ENCODE results near the gene ING3.

Gene ING3

GRCh38 chr7:120998520-120998919, 47.9 kb downstream of the ING3 start:
- TF ChIP-seq POLR2AphosphoS5 (IDR thresholded peaks at IDR 0.05; ENCODE audit: low read depth, low read length): no peak
- TF ChIP-seq SIN3A (IDR thresholded peaks at IDR 0.05; ENCODE audit: borderline replicate concordance, insufficient read depth, low read length): no peak

DNA sequence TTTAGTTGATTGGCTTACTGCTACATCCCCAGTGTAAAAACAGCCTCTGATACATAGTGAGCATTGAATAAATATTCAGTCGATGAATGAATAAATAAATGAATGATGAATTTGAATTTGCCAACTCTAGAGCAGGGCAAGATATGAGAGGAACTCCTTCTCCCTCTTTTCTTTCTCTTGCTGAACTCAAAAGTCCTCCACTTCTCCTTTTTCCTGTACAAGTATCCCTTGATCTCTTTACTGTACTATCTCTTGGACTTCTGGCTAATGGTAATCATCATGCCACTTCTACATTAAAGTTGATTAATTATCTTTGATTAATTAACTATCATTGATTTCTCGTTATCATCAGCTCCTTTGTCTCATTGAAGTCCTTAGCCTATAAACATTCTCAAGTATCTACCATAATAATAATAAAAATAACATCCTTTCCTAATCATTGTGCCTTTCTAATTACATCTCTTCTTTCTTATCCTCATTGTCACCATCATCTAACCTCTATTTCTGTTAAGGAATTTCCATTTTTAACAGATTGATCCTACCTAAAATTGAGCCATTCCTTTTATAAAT, 48.5 kb downstream of the ING3 start:
- TF ChIP-seq SIN3A (IDR thresholded peaks at IDR 0.05; ENCODE audit: borderline replicate concordance, insufficient read depth, low read length): no peak
- TF ChIP-seq TAF1 (IDR thresholded peaks at IDR 0.05; ENCODE audit: borderline replicate concordance, insufficient read depth, low read length): no peak
- TF ChIP-seq, protein P1, sequence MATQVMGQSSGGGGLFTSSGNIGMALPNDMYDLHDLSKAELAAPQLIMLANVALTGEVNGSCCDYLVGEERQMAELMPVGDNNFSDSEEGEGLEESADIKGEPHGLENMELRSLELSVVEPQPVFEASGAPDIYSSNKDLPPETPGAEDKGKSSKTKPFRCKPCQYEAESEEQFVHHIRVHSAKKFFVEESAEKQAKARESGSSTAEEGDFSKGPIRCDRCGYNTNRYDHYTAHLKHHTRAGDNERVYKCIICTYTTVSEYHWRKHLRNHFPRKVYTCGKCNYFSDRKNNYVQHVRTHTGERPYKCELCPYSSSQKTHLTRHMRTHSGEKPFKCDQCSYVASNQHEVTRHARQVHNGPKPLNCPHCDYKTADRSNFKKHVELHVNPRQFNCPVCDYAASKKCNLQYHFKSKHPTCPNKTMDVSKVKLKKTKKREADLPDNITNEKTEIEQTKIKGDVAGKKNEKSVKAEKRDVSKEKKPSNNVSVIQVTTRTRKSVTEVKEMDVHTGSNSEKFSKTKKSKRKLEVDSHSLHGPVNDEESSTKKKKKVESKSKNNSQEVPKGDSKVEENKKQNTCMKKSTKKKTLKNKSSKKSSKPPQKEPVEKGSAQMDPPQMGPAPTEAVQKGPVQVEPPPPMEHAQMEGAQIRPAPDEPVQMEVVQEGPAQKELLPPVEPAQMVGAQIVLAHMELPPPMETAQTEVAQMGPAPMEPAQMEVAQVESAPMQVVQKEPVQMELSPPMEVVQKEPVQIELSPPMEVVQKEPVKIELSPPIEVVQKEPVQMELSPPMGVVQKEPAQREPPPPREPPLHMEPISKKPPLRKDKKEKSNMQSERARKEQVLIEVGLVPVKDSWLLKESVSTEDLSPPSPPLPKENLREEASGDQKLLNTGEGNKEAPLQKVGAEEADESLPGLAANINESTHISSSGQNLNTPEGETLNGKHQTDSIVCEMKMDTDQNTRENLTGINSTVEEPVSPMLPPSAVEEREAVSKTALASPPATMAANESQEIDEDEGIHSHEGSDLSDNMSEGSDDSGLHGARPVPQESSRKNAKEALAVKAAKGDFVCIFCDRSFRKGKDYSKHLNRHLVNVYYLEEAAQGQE (IDR thresholded peaks at IDR 0.05; ENCODE audit: insufficient read depth in 1 of 2, low read depth in 2 of 2, low read length in 2 of 2): no peak
- TF ChIP-seq FOXP2 (optimal IDR thresholded peaks at IDR 0.05; ENCODE audit: borderline replicate concordance, extremely low read depth, extremely low read length, insufficient read depth): no peak
- TF ChIP-seq POLR2AphosphoS5 (IDR thresholded peaks at IDR 0.05; ENCODE audit: low read depth, low read length): no peak

DNA sequence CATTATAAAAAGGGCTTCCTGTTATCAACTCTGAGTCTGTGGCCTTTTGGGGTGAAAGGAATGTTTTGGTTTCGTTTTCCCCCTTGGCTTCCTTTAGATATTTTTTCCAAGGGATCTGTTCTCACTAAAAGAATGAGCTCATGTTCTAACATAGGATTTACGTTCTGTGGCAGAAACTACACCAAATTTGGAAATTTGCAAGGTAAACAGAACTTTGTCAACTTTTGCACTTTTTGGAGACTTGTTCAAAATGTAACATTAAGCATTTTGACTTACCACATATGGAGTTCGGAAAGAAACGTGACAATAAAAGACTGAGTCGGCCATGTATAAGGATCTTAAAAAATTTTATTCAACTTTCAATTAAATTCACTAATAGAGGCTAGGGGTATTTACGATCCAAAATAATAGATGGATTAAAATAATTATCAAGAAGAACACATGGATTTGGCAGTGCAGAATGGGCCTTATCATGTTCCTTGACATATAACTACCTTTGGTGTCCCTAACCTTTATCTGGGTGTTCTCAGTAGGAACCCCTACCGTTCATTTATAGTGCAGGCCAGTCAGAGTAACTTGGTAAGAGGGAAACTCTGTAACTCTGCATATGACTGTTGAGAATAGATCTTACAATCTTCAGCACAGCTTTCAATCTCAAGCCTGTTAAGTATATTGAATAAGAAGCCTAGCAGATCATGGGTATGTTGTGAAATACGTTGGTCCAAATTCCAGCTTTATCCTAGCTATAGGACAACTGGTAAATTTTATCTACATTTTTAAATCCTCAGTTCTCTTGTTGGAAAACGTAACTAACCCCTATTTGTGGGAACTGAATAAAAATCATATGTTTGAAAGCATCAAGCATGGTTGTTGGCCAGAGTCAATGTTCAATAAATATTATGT, 49.8 kb downstream of the ING3 start:
- no peak for TF ChIP-seq TAF1 (IDR thresholded peaks at IDR 0.05; ENCODE audit: borderline replicate concordance, insufficient read depth, low read length)
- no peak for TF ChIP-seq FOXP2 (optimal IDR thresholded peaks at IDR 0.05; ENCODE audit: borderline replicate concordance, extremely low read depth, extremely low read length, insufficient read depth)
- no peak for TF ChIP-seq POLR2AphosphoS5 (IDR thresholded peaks at IDR 0.05; ENCODE audit: low read depth, low read length)
- TF ChIP-seq SIN3A (IDR thresholded peaks at IDR 0.05; ENCODE audit: borderline replicate concordance, insufficient read depth, low read length): no peak
- TF ChIP-seq, protein P1 (IDR thresholded peaks at IDR 0.05; ENCODE audit: insufficient read depth in 1 of 2, low read depth in 2 of 2, low read length in 2 of 2): no peak

- TF ChIP-seq SIN3A (IDR thresholded peaks at IDR 0.05; ENCODE audit: borderline replicate concordance, insufficient read depth, low read length) (no peak), FOXP2 (optimal IDR thresholded peaks at IDR 0.05; ENCODE audit: borderline replicate concordance, extremely low read depth, extremely low read length, insufficient read depth) (no peak), TAF1 (IDR thresholded peaks at IDR 0.05; ENCODE audit: borderline replicate concordance, insufficient read depth, low read length) (no peak), POLR2AphosphoS5 (IDR thresholded peaks at IDR 0.05; ENCODE audit: low read depth, low read length) (no peak)
- TF ChIP-seq, protein P1 (IDR thresholded peaks at IDR 0.05; ENCODE audit: insufficient read depth in 1 of 2, low read depth in 2 of 2, low read length in 2 of 2): no peak
Measured at GRCh38 chr7:121001234-121001906, 50.8 kb downstream of the ING3 start.

DNA sequence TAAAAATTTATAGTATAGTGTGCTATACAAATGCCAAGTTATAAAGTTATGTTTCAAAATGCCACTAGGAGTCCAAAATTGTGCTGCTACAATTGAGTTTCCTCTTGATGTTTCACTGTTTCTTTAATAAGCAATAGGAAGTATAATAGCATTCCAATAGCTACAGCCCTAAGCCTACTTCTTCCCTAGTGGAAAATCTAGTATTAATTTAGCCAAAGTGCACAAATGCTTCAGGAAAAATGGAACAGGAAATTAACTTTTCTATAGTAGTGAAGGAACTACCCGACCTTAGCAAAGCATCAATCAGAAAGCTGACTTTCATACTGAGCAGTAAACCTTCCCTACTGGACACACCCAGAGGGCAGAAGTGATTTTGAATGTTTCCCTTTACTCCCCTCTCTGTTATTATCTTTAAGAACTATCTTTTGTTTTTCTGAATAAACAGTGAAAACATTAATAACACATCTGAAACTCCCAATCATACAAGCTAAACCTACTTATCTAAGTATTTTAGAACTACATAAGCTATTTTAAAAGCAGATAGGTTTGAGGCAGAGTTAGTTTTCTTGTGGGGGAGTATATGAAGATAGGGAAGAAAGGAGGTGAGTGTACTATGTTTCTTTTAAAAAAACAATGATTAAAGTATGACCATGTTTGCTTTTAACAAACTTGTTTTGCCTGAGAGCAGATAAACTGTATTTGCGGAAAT, 51.6 kb downstream of the ING3 start:
- TF ChIP-seq, protein P1 (IDR thresholded peaks at IDR 0.05; ENCODE audit: insufficient read depth in 1 of 2, low read depth in 2 of 2, low read length in 2 of 2): no peak
- TF ChIP-seq SIN3A (IDR thresholded peaks at IDR 0.05; ENCODE audit: borderline replicate concordance, insufficient read depth, low read length) (no peak), FOXP2 (optimal IDR thresholded peaks at IDR 0.05; ENCODE audit: borderline replicate concordance, extremely low read depth, extremely low read length, insufficient read depth) (no peak), POLR2AphosphoS5 (IDR thresholded peaks at IDR 0.05; ENCODE audit: low read depth, low read length) (no peak), TAF1 (IDR thresholded peaks at IDR 0.05; ENCODE audit: borderline replicate concordance, insufficient read depth, low read length) (no peak)

All from PFSK-1 (cell line).